Body of pancreas (tissue), 4 donors: ENCODE data around the gene HTR2C. TPM values are rescaled to one million over a fixed set of nuclear protein-coding genes. Genes with fewer than 3 reads are reported as not detected.
A peak's percentile ranks its signal among the peaks of the same experiment; 100 is the strongest.
"Not testable (repeated sequence)": the region's sequence is repeated elsewhere in the genome, so short reads cannot be mapped to it uniquely, and the experiment has no call there.

Source experiments
- ATAC-seq: fragments of 150-250 bp; one replicate; pipeline ENCODE4 v1.9.1; 2016
- DNase-seq, 4 donors: peaks; one replicate each; pipeline ENCODE4 v3.0.0-alpha.2; 2019
- H3K27ac ChIP-seq, 4 donors: fragments of 200-600 bp; sonication (generic); 1 replicate in 3 of 4; 2 replicates in 1 of 4; pipeline versions ENCODE4 v1.5.1 to v1.6.1; 2016 to 2019; ENCODE audit warnings: mild to moderate bottlenecking in 1 of 4, mixed read lengths in 1 of 4, moderate library complexity in 1 of 4
- H3K27me3 ChIP-seq, 2 donors: fragments of 200-600 bp; sonication (generic); one replicate each; pipeline ENCODE4 v1.6.0; 2016; ENCODE audit warnings: mild to moderate bottlenecking in 1 of 2
- H3K36me3 ChIP-seq, 2 donors: fragments of 200-600 bp; sonication (generic); replicated peaks in 1 of 2; 2 replicates each; pipeline ENCODE4 v1.5.1; 2016; ENCODE audit warnings: low read depth in 2 of 2; ENCODE audit not compliant: insufficient read depth in 1 of 2
- H3K4me1 ChIP-seq: fragments of 200-600 bp; sonication (generic); one replicate; pipeline ENCODE4 v1.6.0; 2016
- H3K4me3 ChIP-seq, 2 donors: fragments of 200-600 bp; sonication (generic); 1 replicate in 1 of 2; 2 replicates in 1 of 2; pipeline ENCODE4 v1.5.1; 2016 to 2019
- H3K9me3 ChIP-seq, 3 donors: fragments of 200-600 bp; sonication (generic); 1 replicate in 2 of 3; 2 replicates in 1 of 3; pipeline ENCODE4 v1.5.1; 2016
- CTCF ChIP-seq, 7 experiments: fragments of 450-650 bp in 4 of 7; fragments of 200-600 bp in 3 of 7; sonication (generic) in 3 of 7; IDR thresholded peaks; one replicate each; pipeline ENCODE4 v1.5.1; 2016 to 2019; ENCODE audit warnings: antibody characterized with exemption in 7 of 7
- POLR2A ChIP-seq, 3 donors: fragments of 450-650 bp; IDR thresholded peaks; one replicate each; pipeline ENCODE4 v1.6.1; 2016; ENCODE audit warnings: antibody characterized with exemption in 3 of 3, mild to moderate bottlenecking in 2 of 3
- WGBS, 2 donors: methylation state at CpG; one replicate each; pipeline ENCODE4 v1.1.5; 2017; 5-methylcytosine and 5-hydroxymethylcytosine counted together
- intact Hi-C: fragments of 100-400 bp; cut with DNase I; formaldehyde crosslinking; loops from one replicate; pipeline ENCODE4 v1.15.1; 2023
- microRNA counts, 2 donors: library from miRNA; unstranded; fragments of <30 nt; microRNA quantifications; one replicate each; lab custom pipeline; 2017
- microRNA-seq, 2 donors: library from miRNA; unstranded; fragments of <30 nt; microRNA quantifications; one replicate each; pipeline ENCODE4, GENCODE V29; 2016; ENCODE audit warnings: borderline number of aligned reads in 2 of 2, borderline replicate concordance in 2 of 2
- small RNA-seq: library from RNA; depleted of rRNA; stranded (forward); fragments of <200 nt; gene quantifications from one replicate; pipeline ENCODE3, GENCODE V24; 2016
- total RNA-seq, 2 donors: library from RNA; depleted of rRNA; stranded (reverse); fragments of >200 nt; gene quantifications; one replicate each; pipeline ENCODE4 v1.1.0, GENCODE V29; 2016

Gene HTR2C
- total RNA-seq, 2 donors from 2014 or later, result not detected

DNA sequence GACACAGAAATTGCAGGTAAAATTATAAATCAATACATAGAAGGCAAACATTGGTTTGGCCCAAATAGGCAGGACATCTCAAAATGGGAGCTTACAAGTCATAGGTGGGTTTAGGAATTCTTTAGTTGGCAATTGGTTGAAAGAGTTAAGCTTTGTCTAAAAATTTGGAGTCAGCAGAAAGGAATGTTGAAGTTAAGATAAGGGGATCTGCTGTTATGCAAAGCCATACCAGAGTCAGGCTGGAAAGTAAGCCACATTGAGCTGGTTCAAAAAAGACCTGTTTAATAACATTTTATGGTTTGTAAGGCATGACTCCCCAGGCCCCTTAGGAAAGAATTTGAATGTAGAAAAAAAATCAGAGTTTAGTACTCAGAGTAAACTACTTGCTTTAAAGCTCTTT is 341.0 kb downstream of the HTR2C start:
- TF ChIP-seq CTCF (IDR thresholded peaks at IDR 0.05), result no peak
- TF ChIP-seq POLR2A (IDR thresholded peaks at IDR 0.05), result no peak
- Histone ChIP-seq H3K4me1 (no peaks in the 10 kb centered on the region), H3K27ac (no peak overlapping the region), H3K4me3 (no peak overlapping the region), H3K36me3 (no peaks in the 10 kb centered on the region), H3K9me3 (no peaks in the 10 kb centered on the region), H3K27me3 (no peaks in the 10 kb centered on the region)
- peak; percentile 58 for ATAC-seq
- DNase-seq, result no peak
- intact Hi-C loops, result no loop called here

DNA sequence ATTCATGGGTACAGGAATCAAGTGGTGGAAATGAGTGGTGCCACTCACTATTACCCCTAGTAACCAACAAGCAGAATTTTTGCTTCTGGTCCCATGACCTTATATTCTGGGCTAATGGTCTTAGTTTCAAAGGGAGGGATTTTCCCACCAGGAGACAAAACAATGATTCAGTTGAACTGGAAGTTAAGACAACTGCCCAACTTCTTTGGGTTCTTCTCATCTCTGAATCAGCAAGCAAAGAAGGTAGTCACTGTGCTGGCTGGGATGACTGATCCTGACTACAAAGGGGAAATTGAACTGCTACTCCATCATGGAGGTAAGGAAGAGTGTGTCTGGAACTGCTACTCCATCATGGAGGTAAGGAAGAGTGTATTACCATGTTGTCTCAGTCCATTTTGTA is 346.3 kb downstream of the HTR2C start:
- Histone ChIP-seq H3K4me1 (no peaks in the 10 kb centered on the region), H3K27me3 (no peaks in the 10 kb centered on the region), H3K36me3 (no peaks in the 10 kb centered on the region), H3K4me3 (no peak overlapping the region), H3K9me3 (no peaks in the 10 kb centered on the region), H3K27ac (no peak overlapping the region)
- DNase-seq (no peak), ATAC-seq (no peak)
- TF ChIP-seq CTCF (IDR thresholded peaks at IDR 0.05), result no peak
- no peak for TF ChIP-seq POLR2A (IDR thresholded peaks at IDR 0.05)
- intact Hi-C loops, result no loop called here

DNA sequence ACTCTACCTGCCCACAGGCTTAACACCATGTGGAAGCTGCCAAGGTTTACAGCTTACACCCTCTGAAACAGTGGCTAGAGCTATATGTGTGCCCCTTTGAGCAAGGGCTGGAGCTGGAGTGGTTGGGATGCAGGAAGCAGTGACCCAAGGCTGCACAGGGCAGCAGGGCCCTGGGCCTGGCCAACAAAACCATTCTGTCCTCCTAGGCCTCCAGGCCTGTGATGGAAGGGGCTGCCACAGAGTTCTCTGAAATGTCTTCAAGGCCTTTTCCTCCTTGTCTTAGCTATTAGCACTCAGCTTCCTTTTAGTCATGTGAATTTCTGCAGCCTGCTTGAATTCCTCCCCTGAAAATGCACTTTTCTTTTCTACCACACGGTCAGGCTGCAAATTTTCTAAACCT is 348.7 kb downstream of the HTR2C start:
- 45 to 56% methylated on average over 1 of the region's 1 CpG for WGBS, 2 donors
- ATAC-seq (no peak), DNase-seq (no peak)
- intact Hi-C loops, result no loop called here
- Histone ChIP-seq H3K36me3 (no peaks in the 10 kb centered on the region), H3K27me3 (no peaks in the 10 kb centered on the region), H3K4me1 (no peaks in the 10 kb centered on the region), H3K9me3 (no peaks in the 10 kb centered on the region), H3K27ac (no peak overlapping the region), H3K4me3 (no peak overlapping the region)
- TF ChIP-seq POLR2A (IDR thresholded peaks at IDR 0.05) (no peak), CTCF (IDR thresholded peaks at IDR 0.05) (no peak)

- H3K27ac ChIP-seq, DNase-seq, H3K4me1 ChIP-seq, H3K4me3 ChIP-seq, H3K27me3 ChIP-seq, ATAC-seq, intact Hi-C loops, H3K9me3 ChIP-seq, H3K36me3 ChIP-seq: not testable (repeated sequence)
- WGBS, 2 donors, result 45 to 64% methylated on average over 2 of the region's 2 CpGs
Observed at GRCh38 chrX:114933291-114933690, 349.4 kb downstream of the HTR2C start.

GRCh38 chrX:114937090-114937489 is 353.2 kb downstream of the HTR2C start:
- DNase-seq, H3K4me1 ChIP-seq, H3K9me3 ChIP-seq, H3K27ac ChIP-seq, intact Hi-C loops, H3K4me3 ChIP-seq, ATAC-seq, H3K36me3 ChIP-seq, H3K27me3 ChIP-seq: not testable (repeated sequence)
- WGBS, 2 donors, result 70 to 81% methylated on average over 3 of the region's 3 CpGs

DNA sequence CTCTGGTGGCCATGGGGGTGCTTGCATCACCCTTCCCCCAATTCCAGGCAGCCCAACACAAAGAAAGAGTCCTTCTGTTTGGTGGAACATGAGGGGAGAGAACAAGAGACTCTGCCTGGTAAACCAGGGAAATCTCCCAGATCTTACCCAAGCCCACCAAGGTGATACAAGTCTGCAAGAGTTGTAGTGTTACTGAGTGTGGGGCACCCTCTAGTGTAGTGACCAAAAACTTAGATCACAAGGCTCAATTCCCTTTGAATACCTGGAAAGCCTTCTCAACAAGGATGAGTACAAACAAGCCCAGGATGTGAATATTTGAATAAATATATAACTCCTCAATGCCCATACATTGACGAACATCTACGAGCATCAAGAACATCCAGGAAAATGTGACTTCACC is 368.8 kb downstream of the HTR2C start:
- ATAC-seq (no peak), DNase-seq (no peak)
- Histone ChIP-seq H3K9me3 (no peaks in the 10 kb centered on the region), H3K4me1 (no peaks in the 10 kb centered on the region), H3K27ac (no peak overlapping the region), H3K36me3 (no peaks in the 10 kb centered on the region), H3K4me3 (no peak overlapping the region), H3K27me3 (no peaks in the 10 kb centered on the region)
- intact Hi-C loops, result no loop called here
- 58 to 80% methylated on average over 2 of the region's 2 CpGs for WGBS, 2 donors
- TF ChIP-seq CTCF (IDR thresholded peaks at IDR 0.05), result no peak
- no peak for TF ChIP-seq POLR2A (IDR thresholded peaks at IDR 0.05)

MicroRNAs within 50 kb of the gene (microRNA counts, 767-probe panel; counts per million panel counts)
- microRNA hsa-miR-1264 (lab: Ali Mortazavi, UCI), result 0 to 736 counts per million in 2 donors
- 0 to 736 counts per million in 2 donors for microRNA hsa-miR-1298 (lab: Ali Mortazavi, UCI)
- microRNA hsa-miR-1911-5p (lab: Ali Mortazavi, UCI), result 0 to 736 counts per million in 2 donors
- microRNA hsa-miR-1912 (lab: Ali Mortazavi, UCI), result 0 to 736 counts per million in 2 donors
- microRNA hsa-miR-448 (lab: Ali Mortazavi, UCI), result 0 to 736 counts per million in 2 donors
- 0 to 736 counts per million in 2 donors for microRNA hsa-miR-764 (lab: Ali Mortazavi, UCI)

Small RNA genes lying within 50 kb of the gene (microRNA-seq; reads per million reads assigned to microRNA genes)
- gene MIR1264 (0 reads per million in 2 donors), gene MIR1298 (0 reads per million in 2 donors), gene MIR1911 (0 reads per million in 2 donors), gene MIR1912 (0 to 0.47 reads per million in 2 donors), gene MIR448 (0 reads per million in 2 donors), gene MIR764 (0 reads per million in 2 donors)

Small RNA genes lying within 50 kb of the gene (small RNA-seq; reads per million reads assigned to genes)
- gene AL355812.1 (not detected), gene MIR1264 (not detected), gene MIR1298 (not detected), gene MIR1911 (not detected), gene MIR1912 (not detected), gene MIR448 (not detected), gene MIR764 (not detected), gene SNORA35 (not detected)
